ENCODE data around the gene NAV1. TPM values are rescaled to one million over a fixed set of nuclear protein-coding genes. Genes with fewer than 3 reads are reported as not detected.

The NAV1 gene
- total and polyA plus RNA-seq, 2 of the 8 experiments (the other 6 are each of a cell fraction or from before 2014, with no cell fraction given), result 9.9 to 42.7 TPM

- Histone ChIP-seq H3K36me3 (ENCODE audit: control insufficient read depth in 2 of 4, insufficient read depth in 4 of 4, low read length in 3 of 4) (no peaks in the 10 kb centered on the region), H2BK15ac (ENCODE audit: low read length) (no peak overlapping the region), H3K9me3 (ENCODE audit: insufficient read depth in 2 of 2, low read depth in 1 of 2, low read length in 1 of 2) (no peaks in the 10 kb centered on the region), H3K79me2 (ENCODE audit: control insufficient read depth in 1 of 2, insufficient read depth in 2 of 2, low read length in 2 of 2) (no peaks in the 10 kb centered on the region), H4K91ac (replicated peaks; ENCODE audit: insufficient read length, low read length) (no peak overlapping the region), H4K5ac (ENCODE audit: insufficient read length, low read depth, low read length) (no peak overlapping the region), H4K8ac (ENCODE audit: extremely low read depth, insufficient read depth, low read length) (no peak overlapping the region), H2BK120ac (replicated peaks; ENCODE audit: low read depth, low read length) (no peak overlapping the region), H2BK12ac (ENCODE audit: low read depth, low read length) (no peak overlapping the region), H3K27me3 (replicated peaks in 1 of 4; ENCODE audit: control insufficient read depth in 3 of 4, extremely low read depth in 1 of 4, insufficient read depth in 3 of 4, low read length in 3 of 4) (no peaks in the 10 kb centered on the region), H3K4me2 (ENCODE audit: insufficient read depth in 1 of 2, low read depth in 2 of 2, low read length in 2 of 2) (no peak overlapping the region), H4K20me1 (replicated peaks in 1 of 2; ENCODE audit: control insufficient read depth in 1 of 2, insufficient read depth in 2 of 2, low read length in 2 of 2) (no peaks in the 10 kb centered on the region), H3K23me2 (ENCODE audit: low read depth, low read length) (no peaks in the 10 kb centered on the region; the same call in 1 of the 2 replicates), H3K79me1 (ENCODE audit: low read depth, low read length) (no peaks in the 10 kb centered on the region), H3K23ac (ENCODE audit: insufficient read length) (no peak overlapping the region), H3K27ac (ENCODE audit: low read depth, low read length) (no peak overlapping the region), H2BK5ac (ENCODE audit: low read depth, low read length) (no peak overlapping the region), H3K4ac (replicated peaks; ENCODE audit: insufficient read length, low read depth, low read length) (no peak overlapping the region), H3K56ac (replicated peaks; ENCODE audit: insufficient read length, low read depth, low read length) (no peak overlapping the region), H3K9ac (replicated peaks in 1 of 4; ENCODE audit: extremely low read depth in 1 of 4, low read depth in 3 of 4, low read length in 3 of 4) (no peak overlapping the region), H2AFZ (ENCODE audit: low read length) (no peak overlapping the region), H3K18ac (ENCODE audit: extremely low read depth, low read length) (no peak overlapping the region), H3K4me1 (replicated peaks in 1 of 4; ENCODE audit: control insufficient read depth in 3 of 4, insufficient read depth in 4 of 4, low read length in 3 of 4) (peaks cover 6 to 13% (median 9%) of the 10 kb centered on the region in 4 experiments), H3K14ac (ENCODE audit: insufficient read length) (no peak overlapping the region), H2BK20ac (ENCODE audit: low read length) (no peak overlapping the region), H3K4me3 (ENCODE audit: extremely low read depth in 1 of 4, insufficient read depth in 2 of 4, low read depth in 3 of 4, low read length in 4 of 4) (no peak overlapping the region), H2AK5ac (ENCODE audit: low read depth, low read length) (no peak overlapping the region)
- DNase-seq (ENCODE audit: low read depth in 1 of 2, low spot score in 2 of 2) (no peak), FAIRE-seq (no peak)
- WGBS, 2 experiments (ENCODE audit: extremely low coverage in 1 of 2, insufficient coverage in 1 of 2, insufficient read length in 1 of 2, insufficient replicate concordance in 2 of 2, low coverage in 1 of 2, low lambda C conversion rate in 2 of 2, missing lambda C conversion rate in 1 of 2), result 88% methylated on average over 8 of the region's 8 CpGs; no CpG with 5 or more reads in 1 of the 2 experiments
- CTCF ChIA-PET (ENCODE audit: partially characterized antibody), result interaction anchor here (1.1 to 27.5 kb wide), 9 partner anchors 7 to 297 kb away, joined by 3 to 929 read pairs (median 5); partner anchors contain the start of gene NAV1
- TF ChIP-seq ATF3 (IDR thresholded peaks at IDR 0.05; ENCODE audit: insufficient read depth, low read depth, low read length), result no peak
- TF ChIP-seq SP4 (IDR thresholded peaks at IDR 0.05; ENCODE audit: low read length), result no peak
- TF ChIP-seq RFX5 (IDR thresholded peaks at IDR 0.05; ENCODE audit: borderline replicate concordance, low read depth, low read length), result no peak
- no peak for TF ChIP-seq POLR2AphosphoS5 (IDR thresholded peaks at IDR 0.05; ENCODE audit: low read depth, low read length)
- TF ChIP-seq BRCA1 (IDR thresholded peaks at IDR 0.05; ENCODE audit: low read depth, low read length), result no peak
- TF ChIP-seq SIX5 (IDR thresholded peaks at IDR 0.05; ENCODE audit: low read depth, low read length), result no peak
- TF ChIP-seq SUZ12 (IDR thresholded peaks at IDR 0.05; ENCODE audit: low read length), result no peak
- POLR2A ChIA-PET (ENCODE audit: partially characterized antibody), result interaction anchor here (1.0 to 1.6 kb wide), 3 partner anchors 9 to 15 kb away, joined by 3 to 4 read pairs (median 3); no protein-coding TSS in a partner anchor
Observed at GRCh38 chr1:201496296-201496690, 42.6 kb upstream of the NAV1 start.

Data from H1 (cell line).